SK-N-SH (cell line): ENCODE measurements around the gene TPGS1. TPM values are rescaled to one million over a fixed set of nuclear protein-coding genes. Genes with fewer than 3 reads are reported as not detected.

Source experiments
- CTCF ChIA-PET: fragments of 300-600, 350-600 bp; formaldehyde crosslinking; extraction: SDS; loops from one replicate; lab custom pipeline; 2021; lab: Yijun Ruan, JAX
- POLR2A ChIA-PET: fragments of 350-600 bp; sonication (Branson Sonifier 250); formaldehyde crosslinking; extraction: SDS; loops from one replicate; lab custom pipeline; 2020; ENCODE audit warnings: antibody characterized with exemption, inconsistent platforms; lab: Yijun Ruan, JAX
- DNase-seq: peaks from one replicate; pipeline ENCODE4 v3.0.0; 2012
- H2AFZ ChIP-seq: fragments of 200-600 bp; sonication (generic); 2 replicates; pipeline ENCODE4 v1.8.1; 2016; ENCODE audit warnings: antibody characterized with exemption, mild to moderate bottlenecking, low read depth
- H3F3A ChIP-seq: fragments of 200-600 bp; sonication (generic); replicated peaks from 2 replicates; pipeline ENCODE3; 2016; ENCODE audit warnings: antibody characterized with exemption, mild to moderate bottlenecking; ENCODE audit not compliant: insufficient read depth
- H3K27ac ChIP-seq, 2 experiments: fragments of 200-500 bp in 1 of 2; fragments of 200-600 bp in 1 of 2; sonication (Bioruptor generic) in 1 of 2; sonication (generic), shearing (Covaris generic) in 1 of 2; 2 replicates each; pipeline versions ENCODE4 v1.5.1 to v1.6.1; 2014 to 2016; ENCODE audit warnings: low read depth in 2 of 2, inconsistent platforms in 1 of 2, low read length in 1 of 2, mild to moderate bottlenecking in 1 of 2, mixed read lengths in 1 of 2
- H3K27me3 ChIP-seq: fragments of 200-600 bp; sonication (generic), shearing (Covaris generic); 2 replicates; pipeline ENCODE4 v1.6.1; 2016; ENCODE audit warnings: mixed run types; ENCODE audit not compliant: insufficient read depth
- H3K36me3 ChIP-seq, 2 experiments: fragments of 200-500 bp in 1 of 2; fragments of 200-600 bp in 1 of 2; sonication (Bioruptor generic) in 1 of 2; sonication (generic) in 1 of 2; replicated peaks in 1 of 2; 2 replicates each; pipeline versions ENCODE3 to v1.5.1; 2014 to 2016; ENCODE audit warnings: low read length in 1 of 2, mild to moderate bottlenecking in 1 of 2; ENCODE audit not compliant: insufficient read depth in 2 of 2, control insufficient read depth in 1 of 2
- H3K4me1 ChIP-seq, 2 experiments: fragments of 200-500 bp in 1 of 2; fragments of 200-600 bp in 1 of 2; sonication (Bioruptor generic) in 1 of 2; sonication (generic), shearing (Covaris generic) in 1 of 2; 2 replicates each; pipeline versions ENCODE4 v1.5.1 to v1.6.1; 2014 to 2016; ENCODE audit warnings: low read depth in 1 of 2, low read length in 1 of 2, mixed run types in 1 of 2; ENCODE audit not compliant: insufficient read depth in 2 of 2, control insufficient read depth in 1 of 2
- H3K4me2 ChIP-seq: fragments of 200-600 bp; sonication (generic), shearing (Covaris generic); 2 replicates; pipeline ENCODE4 v1.6.1; 2017; ENCODE audit warnings: mixed run types
- H3K4me3 ChIP-seq, 2 experiments: fragments of 200-500 bp in 1 of 2; fragments of 200-600 bp in 1 of 2; sonication (Bioruptor generic) in 1 of 2; sonication (generic), shearing (Covaris generic) in 1 of 2; 2 replicates each; pipeline versions ENCODE4 v1.5.1 to v1.8.1; 2014 to 2016; ENCODE audit warnings: low read depth in 2 of 2, inconsistent platforms in 1 of 2, low read length in 1 of 2, mild to moderate bottlenecking in 1 of 2, mixed read lengths in 1 of 2, moderate library complexity in 1 of 2
- H3K79me2 ChIP-seq: fragments of 200-600 bp; sonication (generic); 2 replicates; pipeline ENCODE4 v1.8.1; 2017; ENCODE audit warnings: mild to moderate bottlenecking; ENCODE audit not compliant: insufficient read depth
- H3K9ac ChIP-seq: fragments of 200-600 bp; sonication (generic); 2 replicates; pipeline ENCODE4 v1.6.1; 2017; ENCODE audit warnings: mixed run types
- H3K9me2 ChIP-seq: fragments of 200-600 bp; sonication (generic); 2 replicates; pipeline ENCODE4 v1.6.1; 2017; ENCODE audit warnings: mixed run types
- H3K9me3 ChIP-seq: fragments of 200-600 bp; sonication (generic); 2 replicates; pipeline ENCODE4 v1.6.1; 2017; ENCODE audit warnings: mixed run types, mild to moderate bottlenecking, moderate library complexity
- H4K20me1 ChIP-seq: fragments of 200-600 bp; sonication (generic); 2 replicates; pipeline ENCODE4 v1.6.1; 2017; ENCODE audit warnings: mild to moderate bottlenecking, mixed run types; ENCODE audit not compliant: insufficient read depth
- ELF1 ChIP-seq: IDR thresholded peaks from 2 replicates; pipeline ENCODE4 v1.4.0; 2012
- EP300 ChIP-seq, 2 experiments: IDR thresholded peaks; 2 replicates each; pipeline versions ENCODE4 v1.4.0 to v1.6.1; 2012; ENCODE audit warnings: borderline replicate concordance in 1 of 2, low read depth in 1 of 2, low read length in 1 of 2
- EZH2phosphoT487 ChIP-seq: fragments of 200-600 bp; sonication (generic); IDR thresholded peaks from 2 replicates; pipeline ENCODE4 v1.6.1; 2017; ENCODE audit warnings: low read depth, mixed run types, mild to moderate bottlenecking, antibody characterized with exemption, moderate library complexity, borderline replicate concordance
- FOSL2 ChIP-seq: IDR thresholded peaks from 2 replicates; pipeline ENCODE4 v1.4.0; 2012; ENCODE audit warnings: low read depth, mild to moderate bottlenecking, moderate library complexity, borderline replicate concordance
- FOXJ3 ChIP-seq: sonication (generic); formaldehyde crosslinking; IDR thresholded peaks from 2 replicates; pipeline ENCODE4 v1.5.1; 2020; ENCODE audit warnings: mild to moderate bottlenecking, missing genetic modification reagents
- FOXM1 ChIP-seq: IDR thresholded peaks from 2 replicates; pipeline ENCODE4 v1.4.0; 2012; ENCODE audit warnings: low read depth, mild to moderate bottlenecking
- NFIC ChIP-seq: IDR thresholded peaks from 2 replicates; pipeline ENCODE4 v1.4.0; 2012; ENCODE audit warnings: borderline replicate concordance
- POLR2AphosphoS5 ChIP-seq: IDR thresholded peaks from 2 replicates; pipeline ENCODE4 v1.6.1; 2012; ENCODE audit warnings: low read depth, low read length
- REST ChIP-seq: IDR thresholded peaks from 2 replicates; pipeline ENCODE4 v1.6.1; 2012; ENCODE audit warnings: mild to moderate bottlenecking, low read depth, low read length, moderate library complexity
- SMC3 ChIP-seq: IDR thresholded peaks from 2 replicates; pipeline ENCODE4 v1.6.1; 2012; ENCODE audit warnings: low read depth, low read length, improper control_type of control experiment
- USF1 ChIP-seq: IDR thresholded peaks from 2 replicates; pipeline ENCODE4 v1.4.0; 2012; ENCODE audit warnings: low read depth, borderline replicate concordance
- USF2 ChIP-seq: fragments of 150-350 bp; IDR thresholded peaks from 2 replicates; pipeline ENCODE4 v1.6.1; 2017; ENCODE audit warnings: antibody characterized with exemption, low read length, low read depth, borderline replicate concordance
- WGBS: methylation state at CpG from one replicate; pipeline ENCODE4 v1.1.6; 2017; ENCODE audit warnings: low lambda C conversion rate; 5-methylcytosine and 5-hydroxymethylcytosine counted together
- polyA plus RNA-seq, 3 experiments: library from polyadenylated mRNA; depleted of rRNA; stranded (reverse); fragments of >200 nt; gene quantifications; 2 replicates each; pipeline ENCODE4 v1.2.3, GENCODE V29; 2012
- TF ChIP-seq, protein P1 (sequence below): IDR thresholded peaks from 2 replicates; pipeline ENCODE4; 2012
- TF ChIP-seq, protein P2 (sequence below): fragments of 150-350 bp; IDR thresholded peaks from 2 replicates; pipeline ENCODE4 v1.6.1; 2016; ENCODE audit warnings: mild to moderate bottlenecking, low read depth, low read length
- TF ChIP-seq, protein P3 (sequence below): IDR thresholded peaks from 2 replicates; pipeline ENCODE4 v1.4.0; 2012; ENCODE audit warnings: low read depth

TPGS1 gene
- polyA plus RNA-seq, 1 of the 3 experiments (the other 2 are of a cell fraction), result 31.0 TPM

DNA sequence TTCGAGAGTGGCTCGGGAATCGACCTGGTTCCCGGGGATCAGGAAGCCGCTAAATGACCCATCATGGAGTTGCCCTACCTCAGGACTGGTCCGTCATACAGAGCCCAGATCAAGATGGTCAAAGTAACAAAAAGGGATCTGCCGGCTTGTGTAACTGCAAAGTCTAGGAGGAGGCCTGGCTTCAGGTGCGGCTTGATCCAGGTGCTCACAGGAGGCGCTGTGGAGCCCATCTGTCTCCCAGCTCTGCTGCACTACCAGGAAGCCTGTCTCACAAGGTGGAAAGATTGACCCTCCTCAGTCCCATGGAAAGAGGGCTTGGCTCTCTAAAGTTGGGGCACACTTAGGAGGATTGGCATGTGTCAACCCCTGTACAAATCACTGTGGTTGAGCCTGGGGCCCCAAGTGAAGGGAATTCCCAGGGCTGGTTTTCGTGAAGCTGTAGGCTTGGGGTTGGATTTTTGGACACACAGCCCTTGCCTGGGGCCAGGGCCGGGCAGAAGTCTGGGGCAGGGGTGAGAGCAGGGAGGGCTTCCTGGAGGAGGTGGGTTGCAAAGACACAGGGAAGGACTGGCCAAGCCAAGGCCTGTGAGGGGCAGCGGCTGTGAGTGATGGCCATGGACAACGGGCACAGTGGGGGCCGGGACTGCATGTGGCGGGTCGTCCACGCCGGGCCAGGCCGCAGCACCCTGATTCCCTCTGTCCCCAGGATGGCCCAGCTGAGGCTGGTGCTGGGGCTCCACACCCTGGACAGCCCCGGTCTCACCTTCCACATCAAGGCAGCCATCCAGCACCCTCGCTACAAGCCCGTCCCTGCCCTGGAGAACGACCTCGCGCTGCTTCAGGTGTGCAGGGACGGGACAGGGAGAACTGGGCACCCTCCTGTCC is 40.8 kb downstream of the TPGS1 start:
- no peak overlapping the region for H3K9ac ChIP-seq
- no peak overlapping the region for H3K27ac ChIP-seq
- H3K36me3 ChIP-seq, result no peaks in the 10 kb centered on the region
- 77% methylated on average over 16 of the region's 26 CpGs for WGBS
- H3K9me3 ChIP-seq, result no peaks in the 10 kb centered on the region
- ChIA-PET POLR2A (no interaction called here), CTCF (interaction anchor here (1.1 to 6.1 kb wide), 4 partner anchors 9 to 80 kb away, joined by 3 to 23 read pairs (median 14); partner anchors contain the start of gene CDC34)
- H4K20me1 ChIP-seq, result no peaks in the 10 kb centered on the region
- no peak for DNase-seq
- peaks cover 0 to 4% of the 10 kb centered on the region in 2 experiments; a peak in 1 of 4 replicates for H3K4me1 ChIP-seq
- no peaks in the 10 kb centered on the region for H3K79me2 ChIP-seq
- H2AFZ ChIP-seq, result no peak overlapping the region
- H3K27me3 ChIP-seq, result no peaks in the 10 kb centered on the region
- no peak overlapping the region for H3K4me3 ChIP-seq
- TF ChIP-seq NFIC (no peak), FOSL2 (no peak), FOXJ3 (CRISPR knock-in tag) (no peak), ELF1 (no peak), USF2 (no peak), EP300 (IDR thresholded peaks at IDR 0.05; ENCODE audit: borderline replicate concordance in 1 of 2, low read depth in 1 of 2, low read length in 1 of 2) (no peak), USF1 (no peak), FOXM1 (no peak), EZH2phosphoT487 (no peak), SMC3 (no peak), POLR2AphosphoS5 (no peak), REST (no peak)
- TF ChIP-seq, protein P1, sequence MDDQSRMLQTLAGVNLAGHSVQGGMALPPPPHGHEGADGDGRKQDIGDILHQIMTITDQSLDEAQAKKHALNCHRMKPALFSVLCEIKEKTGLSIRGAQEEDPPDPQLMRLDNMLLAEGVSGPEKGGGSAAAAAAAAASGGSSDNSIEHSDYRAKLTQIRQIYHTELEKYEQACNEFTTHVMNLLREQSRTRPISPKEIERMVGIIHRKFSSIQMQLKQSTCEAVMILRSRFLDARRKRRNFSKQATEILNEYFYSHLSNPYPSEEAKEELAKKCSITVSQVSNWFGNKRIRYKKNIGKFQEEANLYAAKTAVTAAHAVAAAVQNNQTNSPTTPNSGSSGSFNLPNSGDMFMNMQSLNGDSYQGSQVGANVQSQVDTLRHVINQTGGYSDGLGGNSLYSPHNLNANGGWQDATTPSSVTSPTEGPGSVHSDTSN, result no peak
- TF ChIP-seq, protein P2, sequence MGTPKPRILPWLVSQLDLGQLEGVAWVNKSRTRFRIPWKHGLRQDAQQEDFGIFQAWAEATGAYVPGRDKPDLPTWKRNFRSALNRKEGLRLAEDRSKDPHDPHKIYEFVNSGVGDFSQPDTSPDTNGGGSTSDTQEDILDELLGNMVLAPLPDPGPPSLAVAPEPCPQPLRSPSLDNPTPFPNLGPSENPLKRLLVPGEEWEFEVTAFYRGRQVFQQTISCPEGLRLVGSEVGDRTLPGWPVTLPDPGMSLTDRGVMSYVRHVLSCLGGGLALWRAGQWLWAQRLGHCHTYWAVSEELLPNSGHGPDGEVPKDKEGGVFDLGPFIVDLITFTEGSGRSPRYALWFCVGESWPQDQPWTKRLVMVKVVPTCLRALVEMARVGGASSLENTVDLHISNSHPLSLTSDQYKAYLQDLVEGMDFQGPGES, result no peak
- TF ChIP-seq, protein P3, sequence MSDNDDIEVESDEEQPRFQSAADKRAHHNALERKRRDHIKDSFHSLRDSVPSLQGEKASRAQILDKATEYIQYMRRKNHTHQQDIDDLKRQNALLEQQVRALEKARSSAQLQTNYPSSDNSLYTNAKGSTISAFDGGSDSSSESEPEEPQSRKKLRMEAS, result no peak
- no peaks in the 10 kb centered on the region for H3K9me2 ChIP-seq
- no peaks in the 10 kb centered on the region for H3F3A ChIP-seq
- H3K4me2 ChIP-seq, result no peak overlapping the region
